Lower lobe of right lung (tissue), 2 donors: ENCODE measurements around the gene EPB41L4B. TPM values are rescaled to one million over a fixed set of nuclear protein-coding genes. Genes with fewer than 3 reads are reported as not detected.

ENCODE experiments used
- ATAC-seq, 2 donors: fragments of 200-7000 bp; cut with Tn5 transposase; one replicate each; pipeline ENCODE4 v1.9.1; 2020 to 2022; ENCODE audit warnings: mild to moderate bottlenecking in 2 of 2, moderate library complexity in 2 of 2
- DNase-seq: peaks from one replicate; pipeline ENCODE4 v3.0.0-alpha.2; 2020
- H3K27ac ChIP-seq: fragments of 200-600 bp; one replicate; pipeline ENCODE4 v1.8.0; 2022
- H3K27me3 ChIP-seq: fragments of 200-600 bp; one replicate; pipeline ENCODE4 v1.8.0; 2022; ENCODE audit warnings: low read depth
- H3K36me3 ChIP-seq: fragments of 200-600 bp; one replicate; pipeline ENCODE4 v1.8.0; 2022; ENCODE audit warnings: mild to moderate bottlenecking
- H3K4me1 ChIP-seq: fragments of 200-600 bp; one replicate; pipeline ENCODE4 v1.8.0; 2022
- H3K4me3 ChIP-seq: fragments of 200-600 bp; one replicate; pipeline ENCODE4 v1.8.0; 2022; ENCODE audit warnings: mild to moderate bottlenecking
- H3K9me3 ChIP-seq: fragments of 200-600 bp; one replicate; pipeline ENCODE4 v1.8.0; 2022
- CTCF ChIP-seq: fragments of 200-600 bp; IDR thresholded peaks from one replicate; pipeline ENCODE4 v1.8.0; 2022; ENCODE audit warnings: antibody characterized with exemption, mild to moderate bottlenecking
- intact Hi-C: fragments of 100-400 bp; cut with DNase I; formaldehyde crosslinking; loops from one replicate; pipeline ENCODE4 v1.11.0; 2022
- total RNA-seq: library from RNA; stranded (reverse); fragmentation: NEBNext Ultra II Directional; extraction: Animal tissue kit (Norgen Biotek cat#: 25700); gene quantifications from one replicate; pipeline ENCODE4 v1.2.1, GENCODE V29; 2021
- donor health status: DM: no; HTN: yes; CAD: no; lungs with severe emphysema.

Gene EPB41L4B
- total RNA-seq, 1 donor from 2014 or later: 12.1 TPM

GRCh38 chr9:109238655-109239054 lies 82.2 kb downstream of the EPB41L4B start:
- no peak overlapping the region for H3K4me3 ChIP-seq
- no peak for TF ChIP-seq CTCF
- ATAC-seq (no peak), DNase-seq (no peak)
- H3K4me1 ChIP-seq: no peaks in the 10 kb centered on the region
- no peaks in the 10 kb centered on the region for H3K27me3 ChIP-seq
- intact Hi-C loops: no loop called here
- H3K36me3 ChIP-seq: no peaks in the 10 kb centered on the region
- H3K9me3 ChIP-seq: no peaks in the 10 kb centered on the region
- H3K27ac ChIP-seq: no peak overlapping the region

GRCh38 chr9:109238125-109238524 lies 82.7 kb downstream of the EPB41L4B start:
- ATAC-seq: no peak
- H3K27ac ChIP-seq: no peak overlapping the region
- no peaks in the 10 kb centered on the region for H3K36me3 ChIP-seq
- DNase-seq: no peak
- no peak for TF ChIP-seq CTCF
- no peaks in the 10 kb centered on the region for H3K9me3 ChIP-seq
- no peak overlapping the region for H3K4me3 ChIP-seq
- no peaks in the 10 kb centered on the region for H3K27me3 ChIP-seq
- intact Hi-C loops: no loop called here
- H3K4me1 ChIP-seq: no peaks in the 10 kb centered on the region

GRCh38 chr9:109232449-109233237 lies 88.2 kb downstream of the EPB41L4B start:
- no peak overlapping the region for H3K27ac ChIP-seq
- ATAC-seq (no peak), DNase-seq (no peak)
- no peaks in the 10 kb centered on the region for H3K36me3 ChIP-seq
- no peak for TF ChIP-seq CTCF
- H3K4me3 ChIP-seq: no peak overlapping the region
- H3K27me3 ChIP-seq: no peaks in the 10 kb centered on the region
- no peaks in the 10 kb centered on the region for H3K9me3 ChIP-seq
- intact Hi-C loops: no loop called here
- H3K4me1 ChIP-seq: no peaks in the 10 kb centered on the region

GRCh38 chr9:109231593-109231992 lies 89.3 kb downstream of the EPB41L4B start:
- DNase-seq (no peak), ATAC-seq (no peak)
- no peak overlapping the region for H3K4me3 ChIP-seq
- no peaks in the 10 kb centered on the region for H3K9me3 ChIP-seq
- no peaks in the 10 kb centered on the region for H3K4me1 ChIP-seq
- intact Hi-C loops: no loop called here
- no peak for TF ChIP-seq CTCF
- H3K36me3 ChIP-seq: no peaks in the 10 kb centered on the region
- H3K27ac ChIP-seq: no peak overlapping the region
- H3K27me3 ChIP-seq: no peaks in the 10 kb centered on the region

- TF ChIP-seq CTCF: no peak
- ATAC-seq (no peak), DNase-seq (no peak)
- H3K9me3 ChIP-seq: no peaks in the 10 kb centered on the region
- no peak overlapping the region for H3K4me3 ChIP-seq
- no peaks in the 10 kb centered on the region for H3K27me3 ChIP-seq
- no peaks in the 10 kb centered on the region for H3K4me1 ChIP-seq
- H3K27ac ChIP-seq: no peak overlapping the region
- no peaks in the 10 kb centered on the region for H3K36me3 ChIP-seq
- intact Hi-C loops: no loop called here
These were observed 90.6 kb downstream of the EPB41L4B start for GRCh38 chr9:109230277-109230676.
